Activated CD4-positive, alpha-beta T cell treated with anti-CD3 and anti-CD28 coated beads for 1 hour (primary cell): ENCODE measurements around the gene SCART1.
"Not testable (repeated sequence)": the region's sequence is repeated elsewhere in the genome, so short reads cannot be mapped to it uniquely, and the experiment has no call there.

ENCODE experiments used
- DNase-seq: peaks from one replicate; pipeline ENCODE4 v3.0.0-alpha.2; 2020

SCART1 gene

GRCh38 chr10:133456041-133456951 is 2.6 kb downstream of the SCART1 start:
- peak; percentile 4 for DNase-seq

GRCh38 chr10:133457100-133457841 is 3.5 kb downstream of the SCART1 start:
- DNase-seq: peak; percentile 6

DNA sequence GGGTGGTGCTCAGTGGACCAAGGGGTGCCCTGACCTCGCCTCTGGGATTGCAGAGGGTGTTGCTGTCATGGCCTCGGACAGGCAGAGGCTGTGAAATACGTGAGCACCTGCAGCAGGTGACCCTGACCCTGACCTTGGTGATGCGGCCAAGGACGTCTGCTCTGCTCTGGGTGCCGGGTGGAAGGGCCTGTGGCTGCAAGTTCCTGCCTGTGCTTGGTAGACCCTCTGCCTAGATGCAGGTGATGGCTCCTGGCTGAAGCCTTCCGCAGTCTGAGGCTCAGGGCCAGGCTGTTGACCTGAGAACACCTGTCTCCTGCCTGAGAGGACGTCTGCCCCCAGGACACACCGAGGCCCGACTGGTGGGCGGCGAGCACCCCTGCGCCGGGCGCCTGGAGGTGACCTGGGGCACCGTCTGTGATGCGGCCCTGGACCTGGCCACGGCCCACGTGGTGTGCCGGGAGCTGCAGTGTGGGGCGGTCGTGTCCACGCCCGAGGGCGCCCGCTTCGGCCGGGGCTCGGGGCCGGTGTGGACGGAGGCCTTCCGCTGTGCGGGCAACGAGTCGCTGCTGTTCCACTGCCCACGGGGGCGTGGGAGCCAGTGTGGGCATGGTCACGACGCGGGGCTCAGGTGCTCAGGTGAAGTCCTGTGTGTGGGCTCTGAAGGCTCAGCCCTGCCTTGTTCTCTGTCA is 4.4 kb downstream of the SCART1 start:
- DNase-seq: peak; percentile 7

GRCh38 chr10:133458710-133459453 is 5.1 kb downstream of the SCART1 start:
- no peak for DNase-seq

GRCh38 chr10:133459454-133460207 is 5.9 kb downstream of the SCART1 start:
- no peak for DNase-seq

DNA sequence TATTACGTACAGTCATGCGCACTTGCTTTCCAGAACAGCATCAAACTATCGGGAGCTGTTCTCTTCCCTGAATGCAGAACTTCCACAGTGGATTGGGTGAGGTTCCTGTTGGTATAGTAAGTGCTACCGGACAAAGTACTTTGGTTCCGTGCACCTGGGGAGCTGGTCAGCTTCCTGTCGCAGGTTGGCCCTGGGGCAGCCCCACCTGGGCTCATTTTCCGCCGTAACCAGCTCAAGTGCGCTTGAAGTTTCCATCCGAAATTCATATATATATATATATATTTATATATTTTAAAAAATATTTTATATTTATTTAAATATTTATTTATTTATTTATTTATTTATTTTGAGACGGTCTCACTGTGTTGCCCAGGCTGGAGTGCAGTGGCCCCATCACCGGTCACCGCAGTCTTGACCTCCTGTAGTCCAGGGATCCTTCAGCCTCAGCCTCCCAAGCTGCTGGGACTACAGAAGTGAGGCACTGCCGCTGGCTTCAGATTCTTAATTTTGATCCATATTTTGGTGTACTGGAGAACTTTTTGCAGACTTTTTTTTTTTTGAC is 6.5 kb downstream of the SCART1 start:
- no peak for DNase-seq

DNA sequence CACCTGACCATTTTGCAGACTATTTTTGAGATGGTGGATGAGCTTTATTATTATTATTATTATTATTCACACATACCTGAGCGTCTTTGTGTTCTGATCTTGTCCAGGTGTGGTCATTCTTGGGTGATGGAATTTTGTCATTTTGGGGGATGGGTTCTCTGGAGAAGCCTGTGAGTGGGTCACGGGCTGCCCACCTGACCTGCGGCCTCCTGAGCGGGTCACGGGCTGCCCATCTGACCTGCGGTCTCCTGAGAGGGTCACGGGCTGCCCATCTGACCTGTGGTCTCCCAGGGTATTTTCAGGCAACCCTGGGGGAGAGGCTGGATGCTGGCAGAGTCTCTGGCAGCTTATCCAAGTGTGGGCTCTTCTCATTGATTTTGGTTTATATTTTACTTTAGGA is 7.3 kb downstream of the SCART1 start:
- no peak for DNase-seq

DNA sequence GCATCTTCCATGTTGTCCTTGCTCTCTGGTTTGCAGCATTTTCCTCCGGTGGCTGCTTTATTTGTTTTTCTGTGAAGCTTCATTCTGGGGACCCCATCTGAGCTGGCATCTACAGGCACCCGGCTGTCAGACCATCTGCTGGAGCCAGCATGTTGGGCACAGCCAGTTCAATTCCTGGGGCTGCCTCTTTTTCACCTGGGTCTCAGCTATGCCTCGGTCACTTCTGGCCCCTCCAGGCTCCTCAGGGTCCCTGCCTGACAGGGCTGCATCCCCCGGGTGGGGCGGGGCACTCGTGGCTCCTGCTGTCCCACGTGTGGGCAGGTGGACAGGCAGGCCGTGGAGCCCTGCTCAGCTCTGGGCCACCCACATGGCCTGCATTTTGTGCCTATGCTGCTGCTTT is 8.1 kb downstream of the SCART1 start:
- no peak for DNase-seq

DNA sequence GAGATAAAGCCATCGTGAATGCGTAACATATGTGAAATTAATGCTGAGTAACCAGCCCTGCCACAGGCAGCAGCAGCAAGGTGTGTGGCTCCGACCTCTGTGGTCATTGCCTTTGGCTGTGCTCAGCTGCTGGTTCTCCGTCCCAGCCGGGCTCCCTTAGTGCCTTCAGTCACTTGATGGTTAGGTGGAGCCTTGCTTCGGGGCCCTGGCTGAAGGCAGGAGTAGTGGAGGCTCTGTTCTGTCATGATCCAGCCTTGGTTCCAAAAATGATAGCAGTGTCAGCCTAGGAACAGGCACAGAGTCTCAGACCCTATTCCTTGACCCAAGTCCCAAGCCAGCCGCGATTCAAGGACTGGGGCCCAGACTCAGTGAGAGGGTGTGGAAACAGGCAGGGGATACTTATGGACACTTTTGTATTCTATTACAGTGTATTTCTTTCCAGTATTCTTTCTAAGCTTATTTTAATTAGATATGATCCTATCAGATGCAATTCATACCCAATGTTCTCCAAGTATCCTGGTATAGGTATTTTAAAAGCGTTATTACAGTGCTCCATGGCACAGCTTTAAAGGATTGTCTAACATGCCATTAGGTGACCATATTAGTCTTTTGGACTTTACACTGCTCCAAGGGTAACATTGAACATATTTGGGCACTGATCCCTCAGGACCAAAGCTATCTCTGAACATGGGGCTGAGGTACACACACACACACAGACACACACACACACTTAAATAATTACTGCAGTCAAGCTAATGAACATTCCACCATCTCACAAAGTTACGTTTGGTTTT is 9.0 kb downstream of the SCART1 start:
- no peak for DNase-seq

- no peak for DNase-seq
Measured at GRCh38 chr10:133464582-133465031, 10.9 kb downstream of the SCART1 start.

DNA sequence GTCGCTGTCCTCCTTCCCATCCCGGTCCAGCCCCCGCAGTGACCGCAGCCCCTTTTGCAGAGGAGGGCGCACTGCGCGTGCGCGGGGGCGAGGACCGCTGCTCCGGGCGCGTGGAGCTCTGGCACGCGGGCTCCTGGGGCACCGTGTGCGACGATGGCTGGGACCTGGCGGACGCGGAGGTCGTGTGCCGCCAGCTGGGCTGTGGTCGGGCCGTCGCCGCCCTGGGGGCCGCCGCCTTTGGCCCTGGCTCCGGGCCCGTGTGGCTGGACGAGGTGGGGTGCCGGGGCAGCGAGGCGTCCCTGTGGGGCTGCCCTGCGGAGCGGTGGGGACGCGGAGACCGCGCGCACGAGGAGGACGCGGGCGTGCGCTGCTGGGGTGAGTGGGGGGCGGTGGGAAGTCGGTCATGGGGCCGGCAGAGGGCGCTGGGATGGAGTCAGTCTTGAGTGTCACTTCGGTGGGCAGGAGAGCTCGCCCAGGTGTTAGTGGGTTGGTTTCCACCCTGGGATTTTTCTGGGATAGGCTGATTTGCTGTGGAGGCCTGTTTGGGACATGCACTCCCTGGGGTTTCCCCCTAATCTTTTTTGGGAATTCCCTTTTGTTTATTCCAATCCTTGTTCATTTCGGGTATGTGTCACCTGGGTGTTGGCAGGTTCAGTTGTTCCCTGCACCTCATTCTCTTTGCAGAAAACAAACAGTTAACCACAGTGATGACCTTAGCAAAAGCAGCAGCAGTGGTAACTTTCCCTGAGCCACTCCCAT is 11.6 kb downstream of the SCART1 start:
- no peak for DNase-seq

GRCh38 chr10:133465950-133466474 is 12.3 kb downstream of the SCART1 start:
- DNase-seq: no peak

DNA sequence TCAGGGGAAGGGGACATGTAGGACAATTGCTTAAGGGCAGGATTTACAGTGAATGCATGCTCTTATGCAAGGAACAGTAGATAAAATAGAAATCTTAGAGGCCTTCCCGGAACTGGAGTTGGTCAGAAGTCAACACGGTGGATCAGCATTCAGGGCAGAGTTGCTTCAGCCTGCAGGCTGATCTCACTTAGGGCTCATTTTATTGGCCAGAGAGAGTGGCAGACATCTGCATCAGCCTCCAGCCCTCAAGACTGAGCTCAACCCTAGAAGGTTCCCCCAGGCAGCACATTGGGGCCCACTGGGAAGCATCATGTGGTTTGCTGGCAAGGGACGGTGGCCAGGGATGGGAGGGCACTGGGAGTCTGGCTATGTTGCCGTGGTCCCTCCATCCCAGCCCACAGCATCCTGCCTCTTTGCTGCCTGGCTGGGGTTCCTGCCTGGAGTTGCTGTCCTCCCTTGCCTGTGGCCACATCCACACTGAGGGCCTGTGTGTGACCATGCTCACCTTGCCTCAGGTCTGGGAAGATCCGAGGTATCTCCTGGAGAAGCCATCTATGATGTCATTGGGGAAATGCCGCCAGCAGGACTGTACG is 13.0 kb downstream of the SCART1 start:
- no peak for DNase-seq

GRCh38 chr10:133467286-133467911 is 13.7 kb downstream of the SCART1 start:
- DNase-seq: no peak

DNA sequence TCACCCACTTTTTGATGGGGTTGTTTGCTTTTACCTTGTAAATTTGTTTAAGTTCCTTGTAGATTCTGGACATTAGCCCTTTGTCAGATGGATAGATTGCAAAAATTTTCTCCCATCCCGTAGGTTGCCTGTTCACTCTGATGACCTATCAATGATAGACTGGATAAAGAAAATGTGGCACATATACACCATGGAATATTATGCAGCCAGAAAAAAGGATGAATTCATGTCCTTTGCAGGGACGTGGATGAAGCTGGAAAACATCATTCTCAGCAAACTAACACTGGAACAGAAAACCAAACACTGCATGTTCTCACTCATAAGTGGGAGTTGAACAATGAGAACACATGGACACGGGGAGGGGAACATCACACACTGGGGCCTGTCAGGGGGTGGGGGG is 15.5 kb downstream of the SCART1 start:
- DNase-seq: not testable (repeated sequence)

DNA sequence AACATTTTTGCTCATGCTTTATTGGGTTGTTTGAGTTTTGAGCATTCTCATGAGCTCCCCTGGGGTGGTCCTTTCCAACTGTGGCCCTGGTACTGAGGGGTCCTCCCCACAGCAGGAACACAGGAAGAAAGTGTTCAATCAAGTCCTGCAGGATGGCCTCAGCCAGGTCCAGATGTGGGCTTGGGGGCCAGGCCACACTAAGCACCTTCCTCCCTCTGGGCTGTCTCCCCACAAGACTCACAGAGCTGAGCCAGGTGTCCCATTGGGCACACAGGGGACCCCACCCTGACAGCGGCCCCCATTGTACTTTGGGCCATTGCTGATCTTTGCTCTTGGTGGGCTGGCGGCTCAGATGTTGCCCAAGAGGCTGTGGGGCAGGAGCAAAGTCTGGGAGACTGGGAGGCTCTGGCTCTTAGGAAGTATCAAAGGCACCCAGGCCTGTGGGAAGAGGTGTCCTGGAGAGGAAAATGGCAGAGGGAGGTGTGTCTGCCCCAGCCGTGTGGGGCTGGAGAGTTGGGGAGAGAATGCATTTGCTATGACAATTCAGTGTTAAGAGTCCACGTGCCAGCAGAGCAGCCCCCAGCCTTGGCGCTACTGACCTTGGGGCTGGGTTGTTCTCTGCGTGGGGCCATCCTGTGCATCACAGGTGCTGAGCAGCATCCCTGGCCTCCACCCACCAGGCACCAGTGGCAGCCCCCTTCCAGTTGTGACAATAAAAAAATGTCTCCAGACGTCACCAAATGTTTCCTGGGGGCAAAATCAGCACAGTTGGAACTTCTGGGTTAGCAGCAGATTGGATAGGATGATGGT is 17.8 kb downstream of the SCART1 start:
- DNase-seq: no peak

DNA sequence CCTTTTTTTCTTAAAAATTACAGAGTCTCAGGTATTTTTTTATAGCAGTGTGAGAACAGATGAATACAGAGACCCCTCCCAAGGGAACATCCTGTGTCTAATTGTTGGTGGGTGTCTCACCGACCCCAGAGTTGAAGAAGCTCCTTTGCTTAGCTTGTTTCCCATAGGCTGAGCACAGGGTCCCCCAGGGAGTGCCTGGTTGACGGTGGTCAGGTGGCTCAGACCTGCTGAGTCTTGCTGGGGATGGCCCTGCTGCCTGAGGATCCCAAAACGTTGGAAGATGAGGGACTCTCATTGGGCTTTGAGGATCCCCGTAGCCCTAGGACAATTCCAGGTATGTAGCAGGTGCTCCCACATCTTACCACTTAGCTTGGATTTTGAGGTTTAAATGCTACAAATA is 19.5 kb downstream of the SCART1 start:
- DNase-seq: no peak

GRCh38 chr10:133474027-133474426 is 20.3 kb downstream of the SCART1 start:
- DNase-seq: no peak
